Uterus (tissue), 4 donors: ENCODE measurements around the gene CDC26. TPM values are rescaled to one million over a fixed set of nuclear protein-coding genes. Genes with fewer than 3 reads are reported as not detected.

Experiments used
- DNase-seq, 2 donors: peaks; one replicate each; pipeline ENCODE4 v3.0.0-alpha.2; 2019 to 2020
- H3K27ac ChIP-seq, 2 donors: fragments of 200-600 bp; sonication (generic); 1 replicate in 1 of 2; 2 replicates in 1 of 2; pipeline ENCODE4 v1.5.1; 2016 to 2018
- H3K27me3 ChIP-seq, 2 donors: fragments of 200-600 bp; sonication (generic); one replicate each; pipeline ENCODE4 v1.5.1; 2018 to 2019; ENCODE audit warnings: control low read depth in 1 of 2
- H3K36me3 ChIP-seq, 2 donors: fragments of 200-600 bp; sonication (generic); one replicate each; pipeline ENCODE4 v1.5.1; 2019; ENCODE audit warnings: control low read depth in 1 of 2
- H3K4me1 ChIP-seq, 2 donors: fragments of 200-600 bp; sonication (generic); one replicate each; pipeline ENCODE4 v1.5.1; 2018 to 2019; ENCODE audit warnings: control low read depth in 1 of 2
- H3K4me3 ChIP-seq, 2 donors: fragments of 200-600 bp; sonication (generic); 1 replicate in 1 of 2; 2 replicates in 1 of 2; pipeline ENCODE4 v1.5.1; 2018 to 2019; ENCODE audit warnings: mild to moderate bottlenecking in 1 of 2
- H3K9me3 ChIP-seq, 2 donors: fragments of 200-600 bp; sonication (generic); one replicate each; pipeline ENCODE4 v1.5.1; 2019; ENCODE audit warnings: control low read depth in 1 of 2
- CTCF ChIP-seq, 4 experiments: fragments of 200-600 bp in 2 of 4; fragments of 450-650 bp in 2 of 4; sonication (generic) in 2 of 4; IDR thresholded peaks; one replicate each; pipeline ENCODE4 v1.5.1; 2016 to 2019; ENCODE audit warnings: antibody characterized with exemption in 4 of 4, mild to moderate bottlenecking in 2 of 4, moderate library complexity in 1 of 4
- POLR2A ChIP-seq, 2 donors: fragments of 450-650 bp; IDR thresholded peaks; one replicate each; pipeline ENCODE4 v1.6.1; 2016; ENCODE audit warnings: antibody characterized with exemption in 2 of 2, mild to moderate bottlenecking in 1 of 2, moderate library complexity in 1 of 2
- intact Hi-C: fragments of 100-400 bp; cut with DNase I; formaldehyde crosslinking; loops from one replicate; pipeline ENCODE4 v1.15.1; 2023; ENCODE audit warnings: low total_unique reads
- total RNA-seq, 4 donors: library from RNA; depleted of rRNA in 3 of 4; stranded (reverse); fragments of >200 nt in 3 of 4; gene quantifications; one replicate each; pipeline versions ENCODE4 v1.1.0 to v1.2.4, GENCODE V29; 2014 to 2023
- donor health status: DM: yes; HTN: yes; CAD: no.

Gene CDC26
- total RNA-seq, 4 donors from 2014 or later: 16.9 to 30.9 (median 26.3) TPM

GRCh38 chr9:113221800-113222481 lies 53.4 kb downstream of the CDC26 start:
- peak overlapping the region; percentile 80 to 91 for H3K4me3 ChIP-seq
- peak overlapping the region; percentile 75 to 79 for H3K27ac ChIP-seq
- H3K4me1 ChIP-seq: peaks cover 6 to 11% of the 10 kb centered on the region in 2 donors
- intact Hi-C loops: no loop called here
- no peaks in the 10 kb centered on the region for H3K9me3 ChIP-seq
- no peak for DNase-seq
- H3K36me3 ChIP-seq: no peaks in the 10 kb centered on the region
- no peak for TF ChIP-seq POLR2A (IDR thresholded peaks at IDR 0.05)
- no peak for TF ChIP-seq CTCF (IDR thresholded peaks at IDR 0.05)
- no peaks in the 10 kb centered on the region for H3K27me3 ChIP-seq

- Histone ChIP-seq H3K27me3 (no peaks in the 10 kb centered on the region), H3K4me1 (peaks cover 6 to 11% of the 10 kb centered on the region in 2 donors), H3K27ac (peak within 1 kb of the TSS; percentile 79 to 83), H3K9me3 (no peaks in the 10 kb centered on the region), H3K36me3 (no peaks in the 10 kb centered on the region), H3K4me3 (peak within 1 kb of the TSS; percentile 80 to 91)
- peak; percentile 97 to 99 for DNase-seq
- peak in 2 of 4 experiments; percentile 19 to 21 for TF ChIP-seq CTCF (IDR thresholded peaks at IDR 0.05)
- peak; percentile 48 to 70 for TF ChIP-seq POLR2A (IDR thresholded peaks at IDR 0.05)
- intact Hi-C loops: no loop called here
These were observed 54.2 kb downstream of the CDC26 start, which contains the start of the genes FKBP15 and SLC31A1 for GRCh38 chr9:113221003-113221799. TSS of gene FKBP15 (minus strand) at chr9:113221277. CDS start at chr9:113221243, 34 bp downstream. TSS of gene SLC31A1 (plus strand) at chr9:113221544. CDS start at chr9:113256149, 34,605 bp downstream.

GRCh38 chr9:113220467-113221002 lies 54.8 kb downstream of the CDC26 start:
- peaks cover 6 to 11% of the 10 kb centered on the region in 2 donors for H3K4me1 ChIP-seq
- no peaks in the 10 kb centered on the region for H3K9me3 ChIP-seq
- H3K36me3 ChIP-seq: no peaks in the 10 kb centered on the region
- no peak for DNase-seq
- TF ChIP-seq POLR2A (IDR thresholded peaks at IDR 0.05) (no peak), CTCF (IDR thresholded peaks at IDR 0.05) (no peak)
- intact Hi-C loops: no loop called here
- no peaks in the 10 kb centered on the region for H3K27me3 ChIP-seq
- H3K4me3 ChIP-seq: peak overlapping the region; percentile 80 to 91
- H3K27ac ChIP-seq: peak overlapping the region; percentile 79 to 83

- no peaks in the 10 kb centered on the region for H3K36me3 ChIP-seq
- intact Hi-C loops: no loop called here
- no peak overlapping the region for H3K27ac ChIP-seq
- H3K4me1 ChIP-seq: peaks cover 6 to 11% of the 10 kb centered on the region in 2 donors
- H3K4me3 ChIP-seq: peak overlapping the region in 1 of 2 donors; percentile 91
- TF ChIP-seq CTCF (IDR thresholded peaks at IDR 0.05) (no peak), POLR2A (IDR thresholded peaks at IDR 0.05) (no peak)
- no peaks in the 10 kb centered on the region for H3K9me3 ChIP-seq
- H3K27me3 ChIP-seq: no peaks in the 10 kb centered on the region
- DNase-seq: no peak
These were observed 55.4 kb downstream of the CDC26 start for GRCh38 chr9:113219969-113220368.
